ENCODE data around the gene CGB5. TPM values are rescaled to one million over a fixed set of nuclear protein-coding genes. Genes with fewer than 3 reads are reported as not detected.
A peak's percentile ranks its signal among the peaks of the same experiment; 100 is the strongest.
"Not testable (repeated sequence)": the region's sequence is repeated elsewhere in the genome, so short reads cannot be mapped to it uniquely, and the experiment has no call there.

The CGB5 gene
- total RNA-seq, result not detected

DNA sequence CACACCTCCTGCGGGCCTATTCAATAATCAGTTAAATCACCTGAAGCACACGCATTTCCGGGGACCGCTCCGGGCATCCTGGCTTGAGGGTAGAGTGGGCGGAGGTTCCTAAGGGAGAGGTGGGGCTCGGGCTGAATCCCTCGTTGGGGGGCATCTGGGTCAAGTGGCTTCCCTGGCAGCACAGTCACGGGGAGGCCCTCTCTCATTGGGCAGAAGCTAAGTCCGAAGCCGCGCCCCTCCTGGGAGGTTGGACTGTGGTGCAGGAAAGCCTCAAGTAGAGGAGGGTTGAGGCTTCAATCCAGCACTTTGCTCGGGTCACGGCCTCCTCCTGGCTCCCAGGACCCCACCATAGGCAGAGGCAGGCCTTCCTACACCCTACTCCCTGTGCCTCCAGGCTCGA, at the start of gene CGB5:
TSS of gene CGB5 (plus strand) at position 301 of the 400 bp plus-strand sequence. CDS start 362 bp downstream, outside the sequence.
- H3K4me3 Mint-ChIP-seq; H3K36me3 Mint-ChIP-seq (ENCODE audit: insufficient read depth in 2 of 2); H3K27me3 Mint-ChIP-seq (ENCODE audit: low read depth); ATAC-seq (replicated peaks in 1 of 2); H3K27ac Mint-ChIP-seq; H3K4me1 Mint-ChIP-seq (ENCODE audit: low read depth); H3K9me3 Mint-ChIP-seq; DNase-seq: not testable (repeated sequence)

DNA sequence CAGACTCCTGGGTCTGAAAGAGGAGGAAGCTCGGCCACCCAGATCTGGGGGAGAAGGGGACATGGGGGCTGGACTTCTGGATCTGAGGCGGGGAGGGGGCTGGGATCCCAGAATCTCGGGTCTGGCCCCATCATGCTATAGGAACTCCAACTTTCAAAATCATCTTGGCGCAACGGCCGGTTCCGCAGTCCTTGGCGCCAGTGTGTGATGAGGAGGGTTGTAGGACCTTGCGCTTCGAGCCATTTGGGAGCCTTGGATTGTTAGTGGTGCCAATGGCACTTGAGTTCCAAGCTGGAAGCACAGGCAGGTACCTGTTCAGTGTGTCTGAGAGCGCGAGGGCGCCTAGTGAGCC, 49.6 kb upstream of the CGB5 start:
- Mint-ChIP-seq H3K27me3 (ENCODE audit: low read depth) (no peaks in the 10 kb centered on the region), H3K27ac (peak overlapping the region; percentile 91), H3K36me3 (ENCODE audit: insufficient read depth in 2 of 2) (peaks cover 2 to 7% of the 10 kb centered on the region in 2 donors), H3K4me1 (ENCODE audit: low read depth) (peaks cover 46% of the 10 kb centered on the region), H3K9me3 (no peaks in the 10 kb centered on the region), H3K4me3 (peak overlapping the region; percentile 90 to 99)
- DNase-seq (no peak), ATAC-seq (replicated peaks in 1 of 2) (no peak)

DNA sequence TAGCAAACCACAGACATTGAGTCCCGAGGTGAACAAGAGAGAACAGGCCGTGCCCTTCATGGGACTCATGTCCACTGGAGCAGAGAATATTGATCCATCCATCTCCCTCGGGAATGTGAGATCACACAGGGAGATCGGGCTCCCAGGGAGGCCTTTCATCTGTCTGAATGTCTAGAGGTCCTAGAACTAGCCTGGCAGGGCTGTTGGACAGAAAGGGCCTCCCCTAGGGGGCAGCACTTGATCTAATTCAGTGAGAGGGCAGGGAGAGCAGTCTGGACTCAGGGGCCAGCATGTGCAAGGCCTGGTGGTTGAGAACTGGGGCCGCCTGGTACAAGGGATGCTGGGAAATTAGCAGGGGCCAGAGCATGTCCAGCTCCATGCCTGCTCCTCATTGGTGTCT, 45.7 kb upstream of the CGB5 start:
- Mint-ChIP-seq H3K27ac (no peak overlapping the region), H3K9me3 (no peaks in the 10 kb centered on the region), H3K4me1 (ENCODE audit: low read depth) (peaks cover 39% of the 10 kb centered on the region), H3K36me3 (ENCODE audit: insufficient read depth in 2 of 2) (peaks cover 3 to 7% of the 10 kb centered on the region in 2 donors), H3K4me3 (no peak overlapping the region), H3K27me3 (ENCODE audit: low read depth) (no peaks in the 10 kb centered on the region)
- ATAC-seq (replicated peaks in 1 of 2) (no peak), DNase-seq (peak; percentile 65 to 73)

DNA sequence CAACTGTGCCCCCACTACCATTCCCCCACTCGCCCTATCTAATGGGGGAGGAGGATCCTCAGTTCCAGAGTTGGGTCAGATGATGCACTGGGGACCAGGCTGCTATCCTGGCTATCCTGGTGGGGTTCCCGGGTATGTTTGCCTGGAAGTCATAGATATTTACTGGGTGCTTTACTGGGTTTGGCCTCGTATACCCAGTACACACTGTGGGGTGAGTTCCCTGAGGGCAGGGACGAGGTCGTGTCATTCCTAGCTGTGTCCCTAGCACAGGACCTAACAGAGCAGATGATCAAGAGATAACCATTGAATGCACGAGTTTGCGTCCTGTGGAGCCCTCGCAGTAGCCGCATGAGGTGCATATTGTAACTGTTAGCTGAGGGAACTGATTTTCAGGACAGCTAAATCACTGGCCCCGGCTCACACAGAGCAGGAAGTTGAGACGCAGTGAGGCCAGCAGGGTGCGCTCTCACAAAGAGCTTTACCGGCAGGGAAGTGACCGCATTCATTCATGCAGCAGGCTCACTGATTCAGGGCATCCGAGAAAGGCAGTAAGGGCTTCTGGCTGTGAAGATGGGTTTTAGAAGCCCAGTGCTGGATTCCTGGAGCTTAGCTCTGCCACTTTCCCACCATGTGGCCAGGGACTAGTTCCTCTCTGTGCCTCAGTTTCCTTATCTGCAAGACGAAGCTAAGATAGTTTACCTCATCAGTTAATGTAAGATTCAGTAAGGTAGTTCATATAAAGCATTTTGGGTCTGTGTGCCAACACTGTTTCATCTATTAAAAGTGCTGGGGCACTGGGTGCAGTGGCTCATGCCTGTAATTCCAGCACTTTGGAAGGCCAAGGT, 43.9 kb upstream of the CGB5 start:
- peaks cover 26% of the 10 kb centered on the region for H3K4me1 Mint-ChIP-seq (ENCODE audit: low read depth)
- no peak overlapping the region for H3K4me3 Mint-ChIP-seq
- DNase-seq, result peak; percentile 67 to 71
- no peaks in the 10 kb centered on the region for H3K27me3 Mint-ChIP-seq (ENCODE audit: low read depth)
- peaks cover 1 to 10% of the 10 kb centered on the region in 2 donors for H3K36me3 Mint-ChIP-seq (ENCODE audit: insufficient read depth in 2 of 2)
- ATAC-seq (replicated peaks in 1 of 2), result peak; percentile 73 to 88
- H3K9me3 Mint-ChIP-seq, result no peaks in the 10 kb centered on the region
- H3K27ac Mint-ChIP-seq, result no peak overlapping the region

DNA sequence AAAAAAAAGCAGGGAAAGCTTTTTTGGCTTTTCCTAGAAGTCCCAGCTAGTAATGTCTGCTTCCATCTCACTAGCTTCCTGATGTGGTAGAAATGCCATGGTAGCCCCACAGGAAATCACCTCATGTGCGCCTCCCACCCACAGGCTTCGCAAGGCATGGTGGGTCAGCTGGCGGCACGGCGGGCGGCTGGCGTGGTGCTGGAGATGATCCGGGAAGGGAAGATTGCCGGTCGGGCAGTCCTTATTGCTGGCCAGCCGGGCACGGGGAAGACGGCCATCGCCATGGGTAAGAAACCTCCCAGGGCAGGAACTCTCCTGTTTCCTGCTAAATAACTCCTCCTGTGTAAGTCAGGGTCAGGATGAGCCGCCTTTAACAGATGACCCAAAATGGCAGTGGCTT, 39.5 kb upstream of the CGB5 start:
- DNase-seq, result no peak
- Mint-ChIP-seq H3K27ac (no peak overlapping the region), H3K4me3 (no peak overlapping the region), H3K36me3 (ENCODE audit: insufficient read depth in 2 of 2) (peaks cover 4 to 6% of the 10 kb centered on the region in 2 donors), H3K4me1 (ENCODE audit: low read depth) (peaks cover 8% of the 10 kb centered on the region), H3K27me3 (ENCODE audit: low read depth) (no peaks in the 10 kb centered on the region), H3K9me3 (no peaks in the 10 kb centered on the region)
- no peak for ATAC-seq (replicated peaks in 1 of 2)

DNA sequence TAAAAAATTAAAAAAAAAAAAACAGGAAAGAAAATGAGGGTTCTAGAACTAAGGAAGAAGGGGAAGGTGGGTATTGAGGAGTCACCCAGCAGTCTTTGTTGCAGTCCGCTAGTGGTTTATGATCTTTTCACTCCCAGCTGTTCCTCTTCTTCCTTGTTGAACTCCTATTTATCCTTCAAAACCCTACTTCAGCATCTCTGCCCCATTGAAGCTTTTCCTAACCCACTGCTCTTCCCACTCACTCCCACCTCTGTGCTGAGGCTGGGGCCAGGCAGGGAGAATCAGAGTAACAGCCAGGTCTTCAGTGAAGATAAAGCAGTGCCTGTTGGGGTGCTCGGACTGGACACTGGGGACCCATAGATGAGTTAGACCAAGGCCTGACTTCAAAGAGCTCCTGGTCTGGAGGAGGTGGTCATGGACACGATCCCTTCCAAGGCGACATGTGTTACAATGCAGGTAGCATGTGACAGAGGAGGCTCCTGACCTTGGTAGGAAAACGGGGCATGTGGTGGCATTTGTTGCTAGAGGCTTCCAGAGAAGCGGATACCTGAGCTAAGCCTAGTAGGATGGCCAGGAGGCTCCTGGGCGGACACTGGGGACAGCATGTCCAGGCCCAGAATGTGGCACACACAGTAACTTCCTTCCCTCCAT, 38.6 kb upstream of the CGB5 start:
- Mint-ChIP-seq H3K27me3 (ENCODE audit: low read depth) (no peaks in the 10 kb centered on the region), H3K27ac (no peak overlapping the region), H3K4me3 (no peak overlapping the region), H3K9me3 (no peaks in the 10 kb centered on the region), H3K36me3 (ENCODE audit: insufficient read depth in 2 of 2) (peaks cover 5 to 6% of the 10 kb centered on the region in 2 donors), H3K4me1 (ENCODE audit: low read depth) (no peaks in the 10 kb centered on the region)
- ATAC-seq (replicated peaks in 1 of 2), result no peak
- no peak for DNase-seq

DNA sequence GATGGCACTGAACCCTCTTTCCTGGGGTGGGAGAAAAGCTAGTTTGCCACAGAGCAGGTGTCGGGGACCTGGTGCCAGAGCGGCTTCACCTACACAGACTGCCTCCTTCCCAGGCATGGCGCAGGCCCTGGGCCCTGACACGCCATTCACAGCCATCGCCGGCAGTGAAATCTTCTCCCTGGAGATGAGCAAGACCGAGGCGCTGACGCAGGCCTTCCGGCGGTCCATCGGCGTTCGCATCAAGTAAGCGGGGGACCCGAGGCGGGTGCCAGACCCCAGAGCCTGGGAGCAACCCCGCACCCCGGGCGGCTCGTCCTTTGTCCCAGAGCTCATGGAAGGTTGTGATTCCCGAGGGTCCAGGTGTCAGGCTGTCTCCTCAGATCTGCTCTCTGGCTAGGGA, 36.7 kb upstream of the CGB5 start:
- Mint-ChIP-seq H3K4me1 (ENCODE audit: low read depth) (no peaks in the 10 kb centered on the region), H3K4me3 (no peak overlapping the region), H3K27me3 (ENCODE audit: low read depth) (no peaks in the 10 kb centered on the region), H3K9me3 (no peaks in the 10 kb centered on the region), H3K27ac (no peak overlapping the region), H3K36me3 (ENCODE audit: insufficient read depth in 2 of 2) (peaks cover 5 to 11% of the 10 kb centered on the region in 2 donors)
- no peak for DNase-seq
- no peak for ATAC-seq (replicated peaks in 1 of 2)

DNA sequence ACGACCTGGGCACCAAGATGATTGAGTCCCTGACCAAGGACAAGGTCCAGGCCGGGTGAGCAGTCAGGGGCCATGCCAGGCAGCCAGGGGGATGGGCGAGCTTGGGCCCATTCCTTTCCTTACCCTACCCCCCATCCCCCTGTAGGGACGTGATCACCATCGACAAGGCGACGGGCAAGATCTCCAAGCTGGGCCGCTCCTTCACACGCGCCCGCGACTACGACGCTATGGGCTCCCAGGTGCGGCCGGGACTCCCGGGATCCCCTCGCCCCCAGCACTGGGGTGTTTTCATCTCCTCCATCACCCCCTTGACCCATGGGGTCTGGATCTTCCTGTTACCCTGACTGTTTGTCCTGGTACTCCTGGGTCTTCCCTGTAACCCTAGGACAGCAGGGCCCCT, 33.8 kb upstream of the CGB5 start:
- DNase-seq, result no peak
- H3K27ac Mint-ChIP-seq, result no peak overlapping the region
- H3K4me3 Mint-ChIP-seq, result no peak overlapping the region
- no peak for ATAC-seq (replicated peaks in 1 of 2)
- peaks cover 4 to 6% of the 10 kb centered on the region in 2 donors for H3K36me3 Mint-ChIP-seq (ENCODE audit: insufficient read depth in 2 of 2)
- H3K27me3 Mint-ChIP-seq (ENCODE audit: low read depth), result no peaks in the 10 kb centered on the region
- H3K9me3 Mint-ChIP-seq, result no peaks in the 10 kb centered on the region
- H3K4me1 Mint-ChIP-seq (ENCODE audit: low read depth), result no peaks in the 10 kb centered on the region

DNA sequence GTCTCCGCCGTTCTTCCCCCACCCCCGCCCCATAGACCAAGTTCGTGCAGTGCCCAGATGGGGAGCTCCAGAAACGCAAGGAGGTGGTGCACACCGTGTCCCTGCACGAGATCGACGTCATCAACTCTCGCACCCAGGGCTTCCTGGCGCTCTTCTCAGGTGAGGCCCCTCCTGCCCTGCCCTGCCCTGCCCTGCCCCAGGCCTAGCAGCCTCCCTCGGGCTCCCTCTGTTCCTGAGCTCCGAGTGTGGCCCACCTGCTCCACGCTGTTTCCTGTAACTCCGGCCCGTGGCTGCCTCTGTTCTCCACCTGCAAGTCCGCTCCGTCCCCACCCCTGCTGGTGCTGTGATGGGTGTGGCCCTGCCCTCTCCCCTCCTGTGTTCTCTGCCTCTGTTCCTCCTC, 33.2 kb upstream of the CGB5 start:
- Mint-ChIP-seq H3K27ac (no peak overlapping the region), H3K27me3 (ENCODE audit: low read depth) (no peaks in the 10 kb centered on the region), H3K4me3 (no peak overlapping the region), H3K36me3 (ENCODE audit: insufficient read depth in 2 of 2) (peaks cover 1 to 6% of the 10 kb centered on the region in 2 donors), H3K9me3 (no peaks in the 10 kb centered on the region), H3K4me1 (ENCODE audit: low read depth) (no peaks in the 10 kb centered on the region)
- DNase-seq (no peak), ATAC-seq (replicated peaks in 1 of 2) (no peak)

DNA sequence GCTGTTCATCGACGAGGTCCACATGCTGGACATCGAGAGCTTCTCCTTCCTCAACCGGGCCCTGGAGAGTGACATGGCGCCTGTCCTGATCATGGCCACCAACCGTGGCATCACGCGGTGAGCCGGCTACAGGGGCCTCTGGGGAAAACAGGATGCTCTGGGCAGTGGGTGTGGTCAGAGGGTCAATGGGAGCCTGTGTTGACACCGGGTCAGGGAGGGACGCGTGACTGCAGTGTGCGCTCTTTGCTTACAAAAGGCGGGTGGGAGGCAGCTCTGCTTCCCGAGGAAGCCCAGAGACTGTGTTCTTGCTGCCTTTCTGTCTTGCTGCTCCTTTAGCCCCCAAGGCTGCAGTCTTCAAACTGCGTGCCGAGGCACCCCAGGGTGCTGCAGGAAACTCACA, 32.5 kb upstream of the CGB5 start:
- DNase-seq (no peak), ATAC-seq (replicated peaks in 1 of 2) (no peak)
- no peak overlapping the region for H3K27ac Mint-ChIP-seq
- no peaks in the 10 kb centered on the region for H3K4me1 Mint-ChIP-seq (ENCODE audit: low read depth)
- H3K36me3 Mint-ChIP-seq (ENCODE audit: insufficient read depth in 2 of 2), result peaks cover 1 to 8% of the 10 kb centered on the region in 2 donors
- no peaks in the 10 kb centered on the region for H3K9me3 Mint-ChIP-seq
- no peaks in the 10 kb centered on the region for H3K27me3 Mint-ChIP-seq (ENCODE audit: low read depth)
- no peak overlapping the region for H3K4me3 Mint-ChIP-seq

DNA sequence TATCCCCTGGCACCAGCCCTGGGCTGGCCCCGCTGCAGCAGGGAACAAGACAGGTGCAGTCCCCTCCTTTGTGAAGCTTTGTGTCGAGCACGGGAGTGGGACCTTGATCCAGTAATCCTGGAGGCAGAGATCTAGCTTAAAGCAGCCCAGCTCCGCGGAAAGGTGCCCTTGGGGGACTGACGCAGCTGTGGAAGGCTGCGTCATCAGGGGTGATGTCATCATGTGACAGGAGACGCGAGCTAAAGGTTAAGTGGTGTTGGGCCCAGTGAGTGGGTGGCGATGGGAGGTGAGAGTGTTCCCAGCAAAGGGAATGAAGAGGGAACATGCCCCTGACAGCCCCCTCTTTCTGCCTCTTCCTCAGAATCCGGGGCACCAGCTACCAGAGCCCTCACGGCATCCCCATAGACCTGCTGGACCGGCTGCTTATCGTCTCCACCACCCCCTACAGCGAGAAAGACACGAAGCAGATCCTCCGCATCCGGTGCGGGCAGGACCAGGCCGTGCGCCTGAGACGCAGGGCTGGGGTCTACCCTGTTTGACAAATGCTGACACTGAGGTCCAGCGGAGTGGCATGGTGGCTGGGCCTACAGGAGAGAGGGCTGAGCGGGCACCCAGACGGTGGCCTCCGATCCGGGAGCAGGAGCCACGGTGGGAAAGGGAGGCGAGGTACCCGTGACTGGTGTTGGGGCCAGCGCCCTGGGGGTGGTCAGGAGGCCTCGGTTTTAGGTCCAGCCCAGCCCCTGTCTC, 29.4 kb upstream of the CGB5 start:
- DNase-seq, result no peak
- no peak overlapping the region for H3K27ac Mint-ChIP-seq

DNA sequence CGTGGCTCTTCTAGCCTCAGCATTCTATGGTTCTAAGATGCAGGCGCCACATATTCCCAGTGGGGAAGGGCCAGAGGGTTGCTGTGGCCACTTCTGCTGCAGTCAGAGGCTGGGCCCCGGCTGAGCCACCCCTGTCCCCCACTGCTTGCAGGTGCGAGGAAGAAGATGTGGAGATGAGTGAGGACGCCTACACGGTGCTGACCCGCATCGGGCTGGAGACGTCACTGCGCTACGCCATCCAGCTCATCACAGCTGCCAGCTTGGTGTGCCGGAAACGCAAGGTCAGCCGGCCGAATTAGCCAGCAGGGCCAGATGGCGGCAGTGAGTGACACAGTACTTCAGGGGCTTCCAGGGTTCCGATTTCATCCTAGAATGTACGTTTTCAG, 28.8 kb upstream of the CGB5 start:
- peaks cover 11% of the 10 kb centered on the region for H3K27me3 Mint-ChIP-seq (ENCODE audit: low read depth)
- no peaks in the 10 kb centered on the region for H3K9me3 Mint-ChIP-seq
- no peak overlapping the region for H3K27ac Mint-ChIP-seq
- H3K36me3 Mint-ChIP-seq (ENCODE audit: insufficient read depth in 2 of 2), result peaks cover 1 to 7% of the 10 kb centered on the region in 2 donors
- no peak for ATAC-seq (replicated peaks in 1 of 2)
- no peak for DNase-seq
- H3K4me1 Mint-ChIP-seq (ENCODE audit: low read depth), result peaks cover 13% of the 10 kb centered on the region
- no peak overlapping the region for H3K4me3 Mint-ChIP-seq

More for the DNA sequence above, 29.4 kb upstream of the CGB5 start:
- Mint-ChIP-seq H3K4me1 (ENCODE audit: low read depth) (peaks cover 11% of the 10 kb centered on the region), H3K36me3 (ENCODE audit: insufficient read depth in 2 of 2) (peaks cover 1 to 7% of the 10 kb centered on the region in 2 donors), H3K9me3 (no peaks in the 10 kb centered on the region), H3K27me3 (ENCODE audit: low read depth) (peaks cover 6% of the 10 kb centered on the region), H3K4me3 (no peak overlapping the region)
- no peak for ATAC-seq (replicated peaks in 1 of 2)
